NCI-H345 (cell line): ENCODE results near the gene TNS3.

Experiments
- DNase-seq: peaks from one replicate; lab custom pipeline; 2025; lab: John Stamatoyannopoulos, UW

Gene TNS3

DNA sequence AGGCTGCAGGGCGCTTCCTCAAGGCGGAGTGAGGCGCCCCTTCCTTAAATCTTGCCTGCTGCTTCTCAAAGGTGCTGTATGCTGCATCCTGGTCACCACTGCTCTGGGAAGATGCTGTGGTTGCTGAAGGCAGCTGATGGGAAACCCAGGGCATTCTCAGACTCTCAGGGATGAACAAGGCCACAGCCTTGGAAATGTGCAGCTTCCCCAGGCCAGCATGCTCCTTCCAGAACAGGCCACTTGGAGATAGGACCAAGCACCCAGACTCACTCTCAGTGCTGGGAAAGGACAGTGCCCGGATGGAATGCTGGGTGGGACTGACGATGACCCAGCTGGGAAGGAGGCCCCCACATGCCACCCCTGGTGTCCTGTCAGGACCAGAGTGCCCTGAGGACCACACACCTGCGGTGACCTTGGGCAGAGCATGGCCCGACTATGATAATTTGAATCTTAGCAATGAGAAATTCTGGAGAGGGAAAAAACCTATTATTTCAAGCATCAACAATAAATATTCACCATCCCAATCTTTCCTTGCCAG is 235.5 kb downstream of the TNS3 start:
- no peak for DNase-seq

DNA sequence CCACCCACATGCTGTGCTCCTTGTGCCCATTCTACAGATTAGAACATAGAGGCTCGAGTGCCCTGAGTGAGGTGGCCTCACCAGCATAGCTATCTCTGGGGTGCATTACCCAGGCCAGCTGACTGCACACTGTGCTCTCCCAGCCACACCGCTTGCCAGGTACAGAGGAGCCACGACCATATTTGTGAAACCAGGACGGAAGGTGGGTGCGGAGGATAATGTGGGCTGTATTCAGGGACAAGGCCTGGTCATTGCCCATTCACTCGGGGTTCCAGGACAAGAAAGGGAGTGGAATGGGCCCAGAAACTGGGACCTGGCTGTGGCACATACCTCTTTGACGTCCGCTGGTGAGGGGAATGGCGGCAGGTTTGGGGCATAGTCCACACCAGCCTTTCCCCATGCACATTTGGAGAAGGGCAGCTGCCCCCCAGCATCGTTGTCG is 236.0 kb downstream of the TNS3 start:
- DNase-seq, result no peak

DNA sequence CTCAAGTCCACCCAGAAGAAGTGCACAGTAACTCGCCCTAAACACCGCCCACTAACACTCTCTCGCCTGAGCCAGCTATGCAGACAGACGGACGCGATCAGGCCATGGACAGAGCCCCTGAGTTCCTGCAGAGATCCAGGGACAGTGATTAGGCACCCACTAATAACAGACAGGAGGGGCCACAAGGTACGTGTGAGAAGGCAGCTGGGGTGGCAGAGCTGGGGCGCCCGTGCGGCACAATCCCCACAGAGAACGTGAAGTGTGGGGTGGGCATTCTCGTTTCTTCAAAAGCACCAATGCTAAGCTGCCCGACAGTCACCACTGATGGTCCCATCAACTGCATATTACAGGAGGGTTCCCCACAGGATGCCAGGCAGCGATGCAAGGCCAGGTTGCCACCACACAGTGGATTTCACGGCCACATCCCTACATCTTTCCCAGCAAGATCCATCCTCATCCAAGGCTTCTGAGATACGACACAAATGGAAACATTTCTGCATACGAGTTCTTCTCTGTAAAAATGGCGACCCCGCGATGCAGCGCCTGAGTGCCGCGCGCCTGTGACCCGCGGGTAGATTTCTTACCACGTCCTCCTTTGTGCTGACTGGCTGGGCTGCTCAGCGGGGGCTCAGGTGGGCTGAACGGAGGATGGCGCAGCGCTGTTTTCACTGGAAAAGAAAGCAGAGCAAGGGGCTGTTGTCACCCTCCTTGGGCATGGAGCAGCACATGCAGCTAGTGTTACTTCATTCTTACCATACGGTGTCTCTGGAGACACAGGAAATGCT is 237.5 kb downstream of the TNS3 start:
- DNase-seq, result no peak

DNA sequence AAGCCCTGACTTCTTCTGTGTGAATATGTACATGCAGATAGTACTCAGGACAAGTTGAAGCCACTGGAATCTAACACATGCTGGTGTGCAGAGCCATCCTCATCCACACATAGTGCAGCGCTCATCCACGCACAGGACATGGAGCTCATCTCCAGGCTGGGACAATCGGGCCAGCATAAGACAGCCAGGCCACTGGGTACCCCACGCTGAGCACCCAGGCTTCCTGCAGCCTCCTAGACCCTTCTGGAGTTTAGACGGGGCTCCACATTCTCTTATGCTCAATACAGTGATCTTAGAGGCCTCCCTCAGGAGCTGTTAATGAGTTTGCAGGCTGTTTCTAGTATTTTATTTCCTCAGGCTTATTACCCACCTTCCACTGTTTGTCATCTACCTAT is 238.9 kb downstream of the TNS3 start:
- no peak for DNase-seq

DNA sequence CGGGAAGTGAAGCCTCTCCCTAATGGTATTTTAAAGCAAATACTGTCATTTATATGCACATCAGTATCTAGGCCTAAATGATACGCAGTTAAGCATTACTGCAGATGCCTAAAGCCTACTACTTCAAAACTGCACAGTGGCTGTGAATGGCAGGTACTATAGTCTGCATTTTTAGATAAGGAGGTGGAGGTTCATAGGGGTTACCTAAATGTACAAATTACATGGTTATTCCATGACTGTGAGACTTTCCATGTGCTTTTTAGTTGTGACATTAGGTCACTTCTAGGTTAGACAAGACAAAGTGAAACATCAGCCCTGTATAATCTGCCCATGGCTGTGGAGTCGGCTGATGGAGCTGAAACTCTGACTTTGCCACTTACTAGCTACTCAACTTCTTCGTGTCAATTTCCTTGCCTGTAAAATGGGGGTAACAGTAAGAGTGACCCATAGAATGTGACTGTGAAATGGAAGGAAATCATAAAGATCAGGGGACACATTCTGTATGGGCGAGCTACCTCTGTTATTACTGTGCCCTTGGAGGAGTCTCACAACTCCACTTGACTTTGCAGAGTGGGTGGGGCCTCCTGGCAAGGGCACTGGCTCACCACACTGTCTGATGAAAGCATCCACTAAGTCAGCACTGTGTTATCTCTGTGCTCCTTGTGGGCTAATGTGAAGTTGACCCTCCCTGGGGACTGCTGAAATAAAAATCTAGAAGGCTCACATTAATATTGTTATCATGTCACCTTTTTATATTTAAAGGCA is 239.4 kb downstream of the TNS3 start:
- no peak for DNase-seq

DNA sequence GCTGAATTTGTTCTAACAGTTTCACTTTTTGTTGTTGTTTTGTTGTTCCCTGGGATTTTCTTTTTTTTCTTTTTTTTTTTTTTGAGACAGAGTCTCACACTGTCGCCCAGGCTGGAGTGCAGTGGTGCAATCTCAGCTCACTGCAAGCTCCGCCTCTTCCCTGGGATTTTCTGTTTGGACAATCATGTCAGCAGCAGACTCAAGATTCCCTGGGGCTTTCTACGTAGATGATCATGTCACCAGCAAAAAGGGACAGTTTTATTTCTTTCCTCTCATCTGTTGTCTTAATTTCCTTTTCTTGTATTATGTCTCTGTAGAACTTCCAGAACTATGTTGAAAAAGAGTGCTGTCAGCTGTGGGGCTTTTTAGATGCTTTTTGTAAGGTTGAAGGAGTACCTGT is 241.4 kb downstream of the TNS3 start:
- no peak for DNase-seq

DNA sequence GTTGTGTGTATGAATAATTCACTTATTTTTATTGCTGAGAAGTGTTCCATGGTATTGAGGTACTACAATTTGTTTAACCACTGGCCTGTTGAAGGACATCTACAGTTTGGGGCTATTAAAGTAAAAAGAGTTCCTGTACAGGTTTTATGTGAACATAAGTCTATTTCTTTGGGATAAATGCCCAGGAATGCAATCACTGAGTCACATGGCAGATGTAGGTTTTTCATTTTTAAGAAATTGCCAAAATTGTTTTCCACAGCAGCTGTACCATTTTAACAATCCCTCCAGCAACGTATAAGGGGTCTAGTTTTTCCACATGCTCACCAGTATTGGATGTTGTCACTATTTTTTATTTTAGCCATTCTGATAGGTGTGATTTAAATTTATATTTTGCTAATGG is 243.9 kb downstream of the TNS3 start:
- no peak for DNase-seq

DNA sequence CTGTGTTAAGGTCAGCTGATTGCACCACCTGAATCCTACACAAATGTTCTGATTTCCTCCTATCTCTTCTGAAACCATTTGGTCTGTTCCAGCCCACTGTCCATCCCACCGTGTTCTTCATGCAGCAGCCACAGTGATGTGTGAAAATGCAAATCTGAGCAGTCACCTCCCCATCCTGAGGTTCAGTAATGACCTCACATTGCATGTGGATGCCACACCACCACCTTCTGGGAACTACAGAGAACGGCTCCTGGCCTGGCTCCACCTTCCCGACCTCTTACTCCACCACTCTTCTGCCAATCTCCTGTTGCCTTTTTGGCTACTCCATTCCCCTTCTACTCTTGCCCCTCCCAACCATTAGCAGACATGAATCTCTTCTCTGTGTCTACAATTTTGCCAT is 244.4 kb downstream of the TNS3 start:
- DNase-seq, result no peak

DNA sequence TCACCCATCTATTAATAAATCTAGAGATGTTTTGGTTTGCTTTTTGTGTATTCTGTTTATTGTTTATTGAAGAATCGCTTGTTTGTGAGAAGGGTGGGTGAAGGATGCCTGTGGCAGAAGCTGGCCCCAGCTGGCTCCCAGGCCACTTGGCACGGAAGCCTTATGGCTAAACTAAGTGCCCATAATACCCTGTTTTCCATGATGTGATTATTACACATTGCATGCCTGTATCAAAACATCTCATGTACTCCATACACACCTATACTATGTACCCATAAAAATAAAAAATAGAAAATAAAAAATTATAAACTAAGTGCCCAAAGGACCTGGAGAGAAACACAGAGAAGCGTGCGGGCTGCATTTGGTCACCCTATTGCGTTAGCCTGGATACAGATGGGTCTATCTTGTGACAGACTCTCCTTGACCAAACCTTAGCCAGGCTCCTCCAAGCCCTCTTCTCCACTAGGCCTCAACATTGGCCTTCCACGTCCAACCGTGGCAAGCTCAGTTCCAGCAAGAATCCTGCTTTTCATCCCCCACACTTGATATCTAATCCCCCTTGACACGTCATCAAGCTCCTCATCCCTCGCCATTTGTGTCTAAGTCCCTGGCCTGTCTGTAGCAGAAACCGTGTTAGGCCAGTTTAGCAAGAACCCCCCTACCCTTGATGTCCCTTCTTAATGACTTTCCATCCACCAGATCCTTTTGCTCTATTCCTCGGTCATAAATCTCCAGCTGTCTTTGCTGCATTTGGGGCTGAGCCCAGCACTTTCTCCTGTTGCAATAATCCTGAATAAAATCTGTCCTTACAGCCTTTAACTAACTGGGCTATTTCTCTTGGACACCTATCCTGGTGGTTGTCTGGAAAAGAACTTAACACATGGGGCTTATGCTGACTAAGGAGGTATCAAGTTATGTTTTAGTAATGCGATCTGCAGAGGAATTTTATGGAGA is 245.2 kb downstream of the TNS3 start:
- DNase-seq, result no peak

DNA sequence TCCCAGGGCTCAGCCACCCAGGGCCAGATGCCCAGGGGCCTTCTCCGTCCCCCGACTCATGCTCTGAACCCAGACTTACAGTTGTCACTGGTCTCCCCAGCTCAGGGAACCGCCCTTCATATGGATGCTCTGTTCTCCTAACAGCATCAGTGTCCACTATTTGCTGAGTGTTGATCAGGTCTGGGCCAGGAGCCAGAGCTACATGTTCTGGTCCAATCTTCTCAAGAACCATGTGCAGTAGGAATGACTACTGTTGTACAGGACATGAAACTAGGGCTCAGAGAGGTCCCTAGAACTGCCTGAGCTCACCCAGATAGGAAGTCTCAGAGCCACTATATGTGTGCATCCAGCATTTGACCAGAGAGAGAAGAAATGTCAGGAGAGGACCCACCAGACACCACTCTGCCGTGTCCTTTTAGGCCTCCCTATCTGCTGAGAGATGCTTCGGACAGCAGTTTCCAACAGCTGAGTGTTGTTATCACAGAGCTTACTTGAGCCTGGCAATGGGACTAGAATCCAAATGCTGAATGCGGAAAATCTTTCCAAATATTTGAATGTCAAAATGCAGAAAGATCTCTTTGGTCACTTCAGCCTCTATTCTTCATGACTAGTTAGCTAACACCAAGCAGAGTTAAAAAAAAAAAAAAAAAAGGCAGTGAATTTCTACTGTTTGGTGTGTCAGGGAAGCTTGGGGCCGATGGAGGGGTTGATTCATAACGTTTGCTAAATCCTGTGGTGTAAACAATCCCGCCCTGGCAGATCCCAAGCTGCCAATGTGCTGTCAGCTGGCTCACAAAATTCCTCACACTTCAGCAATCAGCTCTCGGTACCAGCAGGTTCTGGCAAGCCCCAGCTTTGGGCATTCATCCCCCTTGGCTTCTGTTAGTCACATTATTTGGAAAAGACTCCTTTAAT is 246.1 kb downstream of the TNS3 start:
- no peak for DNase-seq

DNA sequence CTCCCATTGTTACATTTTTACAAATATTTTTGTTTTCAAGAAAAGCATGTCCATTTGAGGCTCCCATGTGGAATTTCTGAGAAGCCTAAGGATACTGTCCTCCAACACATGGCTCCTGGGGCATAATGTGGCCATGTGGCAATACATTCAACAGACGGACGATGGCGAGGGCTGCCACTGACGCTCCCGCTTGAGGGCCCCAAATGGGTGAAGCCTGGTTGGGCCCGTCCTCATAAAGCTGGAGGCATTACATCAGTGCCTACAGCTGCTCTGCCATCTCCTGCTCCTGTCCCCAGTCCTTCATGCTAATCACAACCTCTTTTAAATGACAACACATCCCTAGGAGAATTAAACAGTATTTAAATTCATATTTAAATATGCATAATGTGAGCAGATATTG is 246.8 kb downstream of the TNS3 start:
- DNase-seq, result no peak

DNA sequence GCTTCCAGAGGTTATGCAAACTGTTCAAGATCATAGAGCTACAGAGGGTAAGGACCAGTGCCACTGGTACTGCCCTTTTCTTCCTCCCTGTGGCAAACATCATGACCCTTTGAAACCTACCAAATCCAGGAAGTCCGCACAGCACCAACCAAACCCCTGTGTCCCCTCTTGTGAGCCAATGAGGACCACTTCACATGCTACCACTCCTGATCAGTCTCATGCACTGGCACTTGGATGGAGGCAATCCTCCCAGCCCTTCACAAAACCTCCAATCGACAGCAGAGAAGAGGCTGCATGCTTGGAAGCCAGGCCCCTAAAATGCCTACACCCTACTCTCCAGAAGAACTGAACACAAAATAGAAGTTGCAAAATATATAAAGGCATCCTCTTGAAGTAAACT is 248.0 kb downstream of the TNS3 start:
- no peak for DNase-seq

DNA sequence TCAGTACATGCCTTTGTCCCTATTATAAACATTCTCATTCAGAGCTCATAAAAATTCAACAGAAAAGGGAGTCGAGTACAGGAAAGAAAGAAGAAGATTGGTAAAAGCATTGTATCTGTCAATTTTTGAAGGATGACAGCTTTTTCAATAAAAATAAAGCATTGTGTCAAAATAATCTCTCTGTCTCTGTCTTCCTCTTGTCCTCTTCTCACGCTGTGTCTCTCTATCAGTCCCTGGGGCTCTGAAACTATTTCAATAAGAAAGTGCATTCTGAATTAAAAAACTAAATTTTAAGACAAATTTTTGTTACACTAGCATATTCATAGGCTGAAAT is 248.4 kb downstream of the TNS3 start:
- no peak for DNase-seq

DNA sequence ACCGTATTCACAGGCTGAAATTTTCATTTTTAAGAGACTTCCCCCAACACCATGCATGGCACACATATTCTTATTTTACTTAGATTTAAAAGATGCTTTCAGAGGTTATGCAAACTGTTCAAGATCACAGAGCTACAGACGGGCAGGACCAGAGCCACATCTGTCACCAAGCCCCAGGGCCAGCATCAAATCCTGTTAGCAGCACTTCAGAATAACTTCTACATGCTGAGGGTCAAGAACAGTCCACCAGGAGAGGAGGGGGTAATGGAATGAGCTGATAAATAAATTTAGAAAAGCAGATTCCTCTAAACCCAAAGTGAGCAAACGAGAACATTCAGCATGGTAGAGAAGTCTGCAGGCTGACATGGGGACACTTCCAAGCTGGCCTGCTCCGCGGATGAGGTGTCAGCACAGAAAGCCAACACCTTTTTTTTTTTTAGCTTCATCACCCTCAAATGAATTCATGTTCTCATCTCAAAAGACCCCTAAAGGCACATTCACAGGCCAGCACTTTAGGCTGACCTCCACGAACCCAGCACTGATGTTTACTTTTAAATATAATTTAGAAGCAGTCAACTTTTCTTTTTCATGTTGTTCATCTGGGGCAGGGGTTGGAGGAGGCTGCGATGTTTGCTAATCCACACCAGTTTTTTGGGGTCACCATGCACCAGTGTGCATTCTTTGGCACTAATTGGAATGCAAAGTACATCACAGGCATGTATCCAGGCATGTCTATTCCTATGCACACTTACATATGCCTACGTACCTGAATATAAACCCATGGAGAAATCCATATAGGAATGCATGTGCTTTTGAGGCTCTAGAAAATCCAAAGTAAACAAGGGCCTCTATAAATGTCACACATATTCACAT is 249.0 kb downstream of the TNS3 start:
- no peak for DNase-seq

DNA sequence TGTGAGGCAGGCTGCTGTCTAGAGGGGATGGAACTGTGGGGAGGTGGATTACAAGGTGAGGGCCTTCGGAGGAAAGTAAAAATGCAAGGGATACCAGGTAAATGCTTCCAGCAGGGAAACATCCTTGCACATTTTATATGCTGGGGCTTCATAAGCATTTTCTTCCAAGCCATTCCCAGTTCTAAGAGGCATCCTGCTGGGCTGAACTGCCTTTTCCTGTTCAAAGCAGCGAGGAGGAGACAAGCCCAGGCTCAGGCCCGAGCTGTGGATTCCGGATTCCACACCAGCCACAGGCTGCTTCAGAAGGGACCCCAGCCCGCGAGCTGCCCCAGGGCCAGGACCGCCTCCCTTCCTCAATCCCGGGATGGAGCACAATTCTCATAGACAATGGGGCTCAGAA is 249.7 kb downstream of the TNS3 start:
- DNase-seq, result no peak

DNA sequence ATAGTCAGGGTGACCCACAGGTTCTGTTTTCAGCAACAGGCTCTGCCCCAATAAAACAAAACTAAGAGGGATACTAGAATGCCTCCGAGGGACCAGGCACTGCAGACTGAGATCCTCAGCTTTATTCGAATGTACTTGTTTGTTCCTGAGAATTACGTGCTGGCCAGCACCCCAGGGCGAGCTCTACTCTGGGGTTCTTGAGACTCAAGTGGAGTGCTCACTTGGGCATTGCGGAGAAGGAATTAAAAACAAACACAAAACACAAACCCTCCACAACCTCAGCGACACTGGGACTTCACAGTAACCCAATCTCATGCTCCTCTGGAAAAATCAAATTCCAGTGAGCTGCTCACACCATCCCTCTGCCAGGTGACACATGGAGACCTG is 250.7 kb downstream of the TNS3 start:
- no peak for DNase-seq

DNA sequence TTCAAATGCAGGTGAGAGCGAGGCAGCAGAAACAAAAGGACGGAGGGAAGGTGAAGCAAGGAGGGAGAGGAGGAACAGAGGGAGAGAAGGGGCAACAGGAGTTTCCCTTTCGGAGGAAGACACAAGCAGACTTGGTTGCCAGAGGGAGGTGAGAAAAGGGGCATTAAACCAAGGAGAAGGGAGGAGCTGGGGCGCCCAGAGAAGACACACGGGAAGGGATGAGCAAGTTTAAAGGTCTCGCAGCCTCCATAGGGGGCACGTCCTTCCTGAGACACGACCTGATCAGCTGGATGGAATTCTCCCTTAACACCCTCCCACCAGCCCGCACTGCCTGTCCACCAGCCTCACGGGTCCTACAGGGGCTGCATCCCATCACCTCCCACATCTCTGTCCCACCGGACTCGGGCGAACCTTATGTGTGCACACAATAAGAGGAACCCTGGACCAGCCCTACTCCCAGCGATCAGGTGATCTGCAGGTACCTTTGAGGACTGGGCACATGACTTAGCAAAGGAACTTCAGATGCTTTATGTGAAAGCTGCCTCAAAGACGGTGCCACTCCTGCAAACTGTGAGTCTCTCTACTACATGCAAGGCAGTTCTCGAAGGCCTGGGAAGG is 251.2 kb downstream of the TNS3 start:
- DNase-seq, result no peak

DNA sequence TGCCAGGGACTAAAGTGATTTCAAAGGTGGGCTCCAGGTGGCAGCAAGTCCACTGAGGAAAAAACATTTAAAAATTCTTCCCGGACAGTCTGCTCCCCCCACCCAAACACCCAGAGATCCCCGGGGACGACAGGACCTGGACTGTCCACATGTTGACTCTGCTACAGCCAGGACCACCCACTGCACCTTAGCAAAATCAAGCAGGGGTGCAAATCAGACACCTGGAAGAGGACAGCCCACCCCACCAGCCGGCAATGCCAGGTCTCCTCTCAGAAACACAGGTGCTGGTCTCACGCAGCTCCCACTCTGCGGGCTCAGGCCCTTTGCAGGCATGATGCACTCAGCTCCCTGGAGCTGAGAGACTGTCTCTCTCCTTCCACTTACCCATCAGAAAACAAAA is 251.9 kb downstream of the TNS3 start:
- no peak for DNase-seq

DNA sequence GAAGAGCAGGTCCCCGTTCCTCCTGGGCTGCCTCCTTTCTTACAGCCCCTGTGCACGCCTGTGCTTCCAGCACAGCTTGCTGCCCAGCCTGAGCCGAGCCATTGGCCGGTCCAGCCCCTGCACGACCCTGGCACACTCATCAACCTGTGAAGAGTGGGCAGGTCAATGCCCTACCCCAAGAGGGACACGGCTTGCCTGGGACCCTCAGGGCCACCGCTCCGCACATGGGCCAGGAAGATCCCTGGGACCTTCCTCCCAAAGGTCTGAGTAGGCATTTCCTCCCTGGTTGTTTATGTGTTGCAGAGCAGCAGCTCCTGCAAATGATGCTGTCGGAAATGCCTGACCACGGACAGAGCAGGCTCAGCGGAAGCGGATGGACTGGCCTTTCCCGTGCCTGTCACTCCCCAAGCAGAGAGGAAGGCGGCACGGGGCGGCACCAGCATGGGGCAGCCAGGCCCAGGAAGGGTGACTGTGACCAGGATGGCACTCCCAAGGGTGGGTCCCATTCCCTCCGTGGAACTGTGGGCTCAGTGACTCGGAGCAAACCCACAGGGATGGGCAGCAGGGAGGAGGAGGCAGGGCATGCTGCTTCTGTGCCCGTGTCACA is 252.5 kb downstream of the TNS3 start:
- no peak for DNase-seq
